LNCaP clone FGC (cell line): ENCODE measurements around the gene ARSK.

ENCODE experiments used
- DNase-seq: peaks from one replicate; pipeline ENCODE4 v3.0.0-alpha.2; 2011; ENCODE audit warnings: low read depth
- H3K4me3 ChIP-seq: 2 replicates; pipeline ENCODE4 v1.5.1; 2011; ENCODE audit warnings: mild to moderate bottlenecking, low read depth, low read length, control low read depth
- CTCF ChIP-seq: IDR thresholded peaks from 2 replicates; pipeline ENCODE4 v1.5.1; 2012; ENCODE audit warnings: mild to moderate bottlenecking; ENCODE audit not compliant: control insufficient read depth, insufficient read depth; ENCODE audit errors: extremely low read depth

ARSK gene

DNA sequence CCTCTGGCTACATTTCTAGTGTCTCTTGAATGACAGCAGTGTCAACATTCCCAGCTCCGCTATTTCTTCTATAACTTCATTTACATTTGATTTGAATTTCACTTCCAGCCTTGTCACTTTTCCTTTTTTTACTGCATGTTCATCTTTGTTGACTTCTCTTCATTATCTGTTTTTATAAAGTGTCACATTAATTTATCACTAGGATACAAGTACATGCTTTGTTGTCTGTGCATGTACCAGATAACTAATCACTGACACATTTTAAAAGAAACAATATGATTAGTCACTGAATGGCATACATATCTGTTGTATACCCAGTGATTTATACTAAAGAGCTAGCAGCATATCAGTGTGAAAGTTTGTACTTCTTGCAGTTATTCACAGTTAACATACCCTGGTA lies 29.1 kb downstream of the ARSK start:
- H3K4me3 ChIP-seq = no peak overlapping the region
- no peak for TF ChIP-seq CTCF
- no peak for DNase-seq

DNA sequence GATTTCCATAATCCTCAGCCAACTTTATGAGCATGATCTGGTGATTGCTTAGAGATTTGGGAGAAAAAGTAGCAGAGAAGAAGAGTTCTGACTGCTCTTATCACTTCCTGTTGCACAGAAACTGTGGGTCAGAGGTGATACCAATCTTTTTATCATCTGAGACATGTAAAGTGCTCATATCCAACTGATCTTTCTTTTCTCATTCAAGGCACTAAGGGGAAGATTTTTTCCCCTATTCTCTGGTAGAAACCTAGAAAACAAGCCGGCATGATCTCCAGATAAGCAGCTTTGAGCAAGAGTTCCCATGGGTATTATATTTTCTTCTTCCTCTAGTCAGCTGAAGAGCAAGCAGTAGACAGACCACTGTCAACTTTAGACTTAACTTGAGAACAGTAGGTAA lies 36.0 kb downstream of the ARSK start:
- TF ChIP-seq CTCF = no peak
- no peak overlapping the region for H3K4me3 ChIP-seq
- no peak for DNase-seq

GRCh38 chr5:95591490-95591901 lies 36.6 kb downstream of the ARSK start:
- no peak for TF ChIP-seq CTCF
- DNase-seq = no peak
- H3K4me3 ChIP-seq = no peak overlapping the region

GRCh38 chr5:95595289-95595931 lies 40.5 kb downstream of the ARSK start:
- TF ChIP-seq CTCF = no peak
- H3K4me3 ChIP-seq = no peak overlapping the region
- no peak for DNase-seq

- no peak for TF ChIP-seq CTCF
- no peak for DNase-seq
Observed at GRCh38 chr5:95599252-95599651, 44.4 kb downstream of the ARSK start.

GRCh38 chr5:95600557-95600956 lies 45.7 kb downstream of the ARSK start:
- no peak overlapping the region for H3K4me3 ChIP-seq
- no peak for TF ChIP-seq CTCF
- no peak for DNase-seq

More at GRCh38 chr5:95599252-95599651, 44.4 kb downstream of the ARSK start:
- H3K4me3 ChIP-seq = no peak overlapping the region

DNA sequence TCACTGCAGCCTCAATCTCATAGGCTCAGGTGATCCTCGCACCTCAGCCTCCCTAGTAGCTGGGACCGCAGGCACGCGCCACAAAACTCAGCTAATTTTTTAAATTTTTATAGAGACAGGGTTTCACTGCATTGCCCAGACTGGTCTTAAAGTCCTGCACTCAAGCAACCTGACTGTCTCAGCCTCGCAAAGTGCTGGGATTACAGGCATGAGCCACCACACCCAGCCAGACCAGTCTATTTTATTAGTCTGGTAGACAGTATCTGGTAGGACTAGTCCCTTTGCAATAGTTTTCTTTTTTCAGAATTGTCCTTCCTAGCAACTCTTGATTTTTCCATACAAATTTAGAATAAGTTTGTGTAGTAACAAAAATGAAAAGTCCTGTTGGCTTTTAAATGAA lies 50.9 kb downstream of the ARSK start:
- TF ChIP-seq CTCF = no peak
- no peak overlapping the region for H3K4me3 ChIP-seq
- peak; percentile 28 for DNase-seq
